Mesenchymal stem cell (in vitro differentiated cells and primary cell): ENCODE data around the gene ALDH3A2.

Experiments
- DNase-seq: peaks from one replicate; pipeline ENCODE4 v3.0.0-alpha.2; 2013
- H2AFZ ChIP-seq: one replicate; pipeline ENCODE4 v1.6.1; 2013; ENCODE audit warnings: low read depth, mild to moderate bottlenecking, control low read depth, inconsistent platforms, low read length, moderate library complexity
- H2AK5ac ChIP-seq: 2 replicates; pipeline ENCODE4 v1.6.1; 2013; ENCODE audit warnings: low read length, moderate library complexity, mild to moderate bottlenecking, inconsistent platforms; ENCODE audit not compliant: severe bottlenecking
- H2BK120ac ChIP-seq: one replicate; pipeline ENCODE4 v1.6.1; 2013; ENCODE audit warnings: low read depth, mild to moderate bottlenecking, inconsistent platforms, low read length, moderate library complexity
- H2BK12ac ChIP-seq, 2 experiments: one replicate each; pipeline ENCODE4 v1.6.1; 2013; ENCODE audit warnings: inconsistent platforms in 2 of 2, low read length in 2 of 2, mild to moderate bottlenecking in 2 of 2, moderate library complexity in 2 of 2, control low read depth in 1 of 2
- H2BK15ac ChIP-seq: one replicate; pipeline ENCODE4 v1.6.1; 2013; ENCODE audit warnings: mild to moderate bottlenecking, low read depth, inconsistent platforms; ENCODE audit not compliant: poor library complexity, severe bottlenecking
- H2BK5ac ChIP-seq: 2 replicates; pipeline ENCODE4 v1.6.1; 2013; ENCODE audit warnings: low read depth, mild to moderate bottlenecking, low read length, control low read depth, inconsistent platforms; ENCODE audit not compliant: poor library complexity, severe bottlenecking
- H3K14ac ChIP-seq, 2 experiments: one replicate each; pipeline ENCODE4 v1.6.1; 2013; ENCODE audit warnings: inconsistent platforms in 2 of 2, low read length in 2 of 2, control low read depth in 1 of 2, mild to moderate bottlenecking in 1 of 2, moderate library complexity in 1 of 2
- H3K18ac ChIP-seq, 2 experiments: one replicate each; pipeline ENCODE4 v1.6.1; 2013; ENCODE audit warnings: inconsistent platforms in 2 of 2, low read length in 2 of 2, control low read depth in 1 of 2, low read depth in 1 of 2, mild to moderate bottlenecking in 1 of 2
- H3K23ac ChIP-seq, 2 experiments: one replicate each; pipeline ENCODE4 v1.6.1; 2013; ENCODE audit warnings: inconsistent platforms in 2 of 2, low read length in 2 of 2, mild to moderate bottlenecking in 2 of 2, moderate library complexity in 2 of 2, control low read depth in 1 of 2
- H3K27ac ChIP-seq: 2 replicates; pipeline ENCODE4 v1.5.1; 2013; ENCODE audit warnings: mild to moderate bottlenecking, moderate library complexity, low read length, control low read depth, inconsistent platforms; ENCODE audit not compliant: poor library complexity, severe bottlenecking
- H3K27me3 ChIP-seq, 2 experiments: 2 replicates each; pipeline versions ENCODE4 v1.6.1 to v1.7.0; 2013; ENCODE audit warnings: low read length in 2 of 2, mild to moderate bottlenecking in 2 of 2, moderate library complexity in 2 of 2, control low read depth in 1 of 2, inconsistent platforms in 1 of 2; ENCODE audit not compliant: control insufficient read depth in 1 of 2, insufficient read depth in 1 of 2
- H3K36me3 ChIP-seq, 2 experiments: 2 replicates each; pipeline versions ENCODE4 v1.6.1 to v1.7.0; 2013; ENCODE audit warnings: low read length in 2 of 2, control low read depth in 1 of 2, inconsistent platforms in 1 of 2, low read depth in 1 of 2, mild to moderate bottlenecking in 1 of 2; ENCODE audit not compliant: insufficient read depth in 2 of 2, control insufficient read depth in 1 of 2
- H3K4ac ChIP-seq, 2 experiments: one replicate each; pipeline ENCODE4 v1.6.1; 2013; ENCODE audit warnings: inconsistent platforms in 2 of 2, low read length in 2 of 2, mild to moderate bottlenecking in 2 of 2, moderate library complexity in 2 of 2, control low read depth in 1 of 2, low read depth in 1 of 2
- H3K4me1 ChIP-seq: 2 replicates; pipeline ENCODE4 v1.6.1; 2013; ENCODE audit warnings: low read depth, low read length, control low read depth; ENCODE audit not compliant: control insufficient read depth, insufficient read depth
- H3K4me2 ChIP-seq: 2 replicates; pipeline ENCODE4 v1.6.1; 2013; ENCODE audit warnings: low read length, mild to moderate bottlenecking, inconsistent platforms; ENCODE audit not compliant: poor library complexity, severe bottlenecking
- H3K4me3 ChIP-seq, 2 experiments: 2 replicates each; pipeline versions ENCODE4 v1.5.1 to v1.7.0; 2013; ENCODE audit warnings: low read length in 2 of 2, mild to moderate bottlenecking in 2 of 2, control low read depth in 1 of 2, low read depth in 1 of 2; ENCODE audit not compliant: insufficient read depth in 1 of 2
- H3K79me1 ChIP-seq: replicated peaks from 2 replicates; pipeline ENCODE4 v1.6.1; 2013; ENCODE audit warnings: mild to moderate bottlenecking, control low read depth, low read length, inconsistent platforms; ENCODE audit not compliant: poor library complexity, severe bottlenecking
- H3K9ac ChIP-seq: 2 replicates; pipeline ENCODE4 v1.7.0; 2013; ENCODE audit warnings: mild to moderate bottlenecking, low read length, moderate library complexity
- H3K9me3 ChIP-seq: 2 replicates; pipeline ENCODE4 v1.7.0; 2013; ENCODE audit warnings: mild to moderate bottlenecking, low read length; ENCODE audit not compliant: control insufficient read depth
- H4K8ac ChIP-seq: one replicate; pipeline ENCODE4 v1.6.1; 2013; ENCODE audit warnings: inconsistent platforms, mild to moderate bottlenecking, low read length, moderate library complexity
- H4K91ac ChIP-seq: one replicate; pipeline ENCODE4 v1.6.1; 2013; ENCODE audit warnings: mild to moderate bottlenecking, low read length, inconsistent platforms
- WGBS: methylation state at CpG from one replicate; pipeline ENCODE4 v1.1.7; 2013; ENCODE audit warnings: mixed read lengths; 5-methylcytosine and 5-hydroxymethylcytosine counted together

ALDH3A2 gene

GRCh38 chr17:19660219-19660870 lies 11.8 kb downstream of the ALDH3A2 start:
- Histone ChIP-seq H2BK12ac (no peak overlapping the region), H3K4ac (no peak overlapping the region), H2BK5ac (no peak overlapping the region), H3K23ac (no peak overlapping the region), H3K9me3 (no peaks in the 10 kb centered on the region), H3K79me1 (peaks cover 8% of the 10 kb centered on the region), H3K36me3 (peaks cover 11 to 70% of the 10 kb centered on the region in 2 experiments), H3K27ac (no peak overlapping the region), H4K91ac (no peak overlapping the region), H3K27me3 (no peaks in the 10 kb centered on the region), H3K9ac (no peak overlapping the region), H2AFZ (no peak overlapping the region), H3K4me2 (no peak overlapping the region), H3K14ac (no peak overlapping the region), H4K8ac (no peak overlapping the region), H2AK5ac (no peak overlapping the region), H3K4me3 (no peak overlapping the region), H2BK15ac (no peak overlapping the region), H3K4me1 (no peaks in the 10 kb centered on the region), H2BK120ac (no peak overlapping the region), H3K18ac (no peak overlapping the region)
- no peak for DNase-seq
- WGBS = 98% methylated on average over 6 of the region's 6 CpGs

GRCh38 chr17:19661121-19661520 lies 12.6 kb downstream of the ALDH3A2 start:
- H2AFZ ChIP-seq = no peak overlapping the region
- peaks cover 12% of the 10 kb centered on the region for H3K79me1 ChIP-seq
- H3K14ac ChIP-seq = no peak overlapping the region
- H4K91ac ChIP-seq = no peak overlapping the region
- no peak for DNase-seq
- no peak overlapping the region for H2BK5ac ChIP-seq
- no peak overlapping the region for H3K4me3 ChIP-seq
- H2BK15ac ChIP-seq = no peak overlapping the region
- no peaks in the 10 kb centered on the region for H3K27me3 ChIP-seq
- no peak overlapping the region for H3K18ac ChIP-seq
- no peak overlapping the region for H3K27ac ChIP-seq
- H3K23ac ChIP-seq = no peak overlapping the region
- H2AK5ac ChIP-seq = no peak overlapping the region
- no peak overlapping the region for H2BK12ac ChIP-seq
- no peaks in the 10 kb centered on the region for H3K4me1 ChIP-seq
- no peak overlapping the region for H3K9ac ChIP-seq
- H3K9me3 ChIP-seq = no peaks in the 10 kb centered on the region
- H3K4ac ChIP-seq = no peak overlapping the region
- H3K4me2 ChIP-seq = no peak overlapping the region
- H3K36me3 ChIP-seq = peaks cover 15 to 70% of the 10 kb centered on the region in 2 experiments
- H4K8ac ChIP-seq = no peak overlapping the region
- H2BK120ac ChIP-seq = no peak overlapping the region
- WGBS = 100% methylated on average over 2 of the region's 3 CpGs

- Histone ChIP-seq H4K8ac (no peak overlapping the region), H3K9ac (no peak overlapping the region), H3K4ac (no peak overlapping the region), H2BK12ac (no peak overlapping the region), H3K27me3 (no peaks in the 10 kb centered on the region), H2BK5ac (no peak overlapping the region), H3K79me1 (peaks cover 10% of the 10 kb centered on the region), H3K4me2 (no peak overlapping the region), H3K9me3 (no peaks in the 10 kb centered on the region), H3K4me3 (no peak overlapping the region), H3K27ac (no peak overlapping the region), H3K4me1 (no peaks in the 10 kb centered on the region), H3K36me3 (peaks cover 12 to 56% of the 10 kb centered on the region in 2 experiments), H3K14ac (no peak overlapping the region), H4K91ac (no peak overlapping the region), H3K23ac (no peak overlapping the region), H2BK120ac (no peak overlapping the region), H2BK15ac (no peak overlapping the region), H2AFZ (no peak overlapping the region), H3K18ac (no peak overlapping the region), H2AK5ac (no peak overlapping the region)
- no peak for DNase-seq
- WGBS = 95% methylated on average over 6 of the region's 6 CpGs
Measured at GRCh38 chr17:19663097-19663496, 14.5 kb downstream of the ALDH3A2 start.

- Histone ChIP-seq H2BK15ac (no peak overlapping the region), H3K4ac (no peak overlapping the region), H3K36me3 (peaks cover 12 to 58% of the 10 kb centered on the region in 2 experiments), H3K23ac (no peak overlapping the region), H3K79me1 (peaks cover 10% of the 10 kb centered on the region), H3K14ac (no peak overlapping the region), H3K4me3 (no peak overlapping the region), H4K91ac (no peak overlapping the region), H3K27me3 (no peaks in the 10 kb centered on the region), H3K4me2 (no peak overlapping the region), H2BK12ac (no peak overlapping the region), H2BK120ac (no peak overlapping the region), H3K27ac (no peak overlapping the region), H3K9me3 (no peaks in the 10 kb centered on the region), H2AK5ac (no peak overlapping the region), H2BK5ac (no peak overlapping the region), H3K18ac (no peak overlapping the region), H4K8ac (no peak overlapping the region), H3K4me1 (no peaks in the 10 kb centered on the region), H2AFZ (no peak overlapping the region), H3K9ac (no peak overlapping the region)
- no peak for DNase-seq
- whole genome bisulfite sequencing = 88% methylated on average over 4 of the region's 5 CpGs
Measured at GRCh38 chr17:19664136-19664820, 15.7 kb downstream of the ALDH3A2 start.
